Measurements from ENCODE around the gene KRTAP10-1.

DNA sequence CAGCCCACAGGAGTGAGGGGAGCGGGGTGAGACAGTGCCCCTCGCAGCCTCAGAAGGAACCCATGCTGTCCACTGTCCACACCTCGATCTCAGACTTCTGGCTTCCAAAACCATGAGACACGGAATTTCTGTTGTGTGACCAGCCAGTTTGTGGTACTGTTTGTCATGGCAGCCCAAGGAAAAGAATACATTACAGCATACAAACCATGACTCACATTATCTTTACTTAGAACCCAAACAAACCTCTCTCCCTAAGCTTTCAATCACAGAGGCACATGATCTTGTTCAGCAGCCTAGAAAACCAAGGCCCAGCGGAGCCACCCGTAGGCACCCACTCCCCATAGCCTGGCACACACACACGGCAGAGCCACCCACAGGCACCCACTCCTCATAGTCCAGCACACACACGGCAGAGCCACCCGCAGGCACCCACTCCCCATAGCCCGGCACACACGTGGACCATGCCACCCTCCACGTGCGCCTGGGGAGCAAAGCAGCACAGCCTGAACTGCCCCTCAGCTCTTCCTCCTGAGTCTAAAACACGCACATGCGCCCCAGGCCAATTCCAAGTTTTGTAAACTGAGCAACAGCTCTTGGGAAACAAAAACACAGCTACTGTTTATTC lies 33.1 kb upstream of the KRTAP10-1 start:
- no peak for TF ChIP-seq EZH2 (IDR thresholded peaks at IDR 0.05)
- TF ChIP-seq, protein P1, sequence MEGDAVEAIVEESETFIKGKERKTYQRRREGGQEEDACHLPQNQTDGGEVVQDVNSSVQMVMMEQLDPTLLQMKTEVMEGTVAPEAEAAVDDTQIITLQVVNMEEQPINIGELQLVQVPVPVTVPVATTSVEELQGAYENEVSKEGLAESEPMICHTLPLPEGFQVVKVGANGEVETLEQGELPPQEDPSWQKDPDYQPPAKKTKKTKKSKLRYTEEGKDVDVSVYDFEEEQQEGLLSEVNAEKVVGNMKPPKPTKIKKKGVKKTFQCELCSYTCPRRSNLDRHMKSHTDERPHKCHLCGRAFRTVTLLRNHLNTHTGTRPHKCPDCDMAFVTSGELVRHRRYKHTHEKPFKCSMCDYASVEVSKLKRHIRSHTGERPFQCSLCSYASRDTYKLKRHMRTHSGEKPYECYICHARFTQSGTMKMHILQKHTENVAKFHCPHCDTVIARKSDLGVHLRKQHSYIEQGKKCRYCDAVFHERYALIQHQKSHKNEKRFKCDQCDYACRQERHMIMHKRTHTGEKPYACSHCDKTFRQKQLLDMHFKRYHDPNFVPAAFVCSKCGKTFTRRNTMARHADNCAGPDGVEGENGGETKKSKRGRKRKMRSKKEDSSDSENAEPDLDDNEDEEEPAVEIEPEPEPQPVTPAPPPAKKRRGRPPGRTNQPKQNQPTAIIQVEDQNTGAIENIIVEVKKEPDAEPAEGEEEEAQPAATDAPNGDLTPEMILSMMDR (IDR thresholded peaks at IDR 0.05): no peak

Data from neural progenitor cell (in vitro differentiated cells).